ENCODE measurements around the gene MTMR12. TPM values are rescaled to one million over a fixed set of nuclear protein-coding genes. Genes with fewer than 3 reads are reported as not detected.

The MTMR12 gene
- total and polyA plus RNA-seq, 2 of the 8 experiments (the other 6 are each of a cell fraction or from before 2014, with no cell fraction given), result 19.1 to 59.3 TPM

DNA sequence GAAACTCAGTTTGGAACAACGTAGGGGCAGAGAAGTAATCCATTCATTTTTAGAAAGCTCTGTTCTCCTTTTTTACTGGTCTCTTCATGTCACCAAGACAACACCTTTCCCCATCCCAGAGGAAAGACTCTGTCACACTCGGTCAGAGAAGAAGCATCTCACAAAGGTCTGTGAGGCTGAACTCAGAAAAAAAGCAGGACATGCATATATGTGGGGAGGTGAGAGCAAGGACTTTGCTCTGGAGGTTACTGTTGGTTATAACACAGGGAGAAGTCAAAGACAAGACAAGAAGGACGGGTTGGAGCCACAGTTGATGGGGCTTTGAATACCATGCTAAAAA is 19.2 kb upstream of the MTMR12 start (continued):
- TF ChIP-seq CHD7 (IDR thresholded peaks at IDR 0.05; ENCODE audit: insufficient replicate concordance, low read length) (no peak), CBX5 (IDR thresholded peaks at IDR 0.05; ENCODE audit: low read depth, low read length) (no peak), CHD2 (IDR thresholded peaks at IDR 0.05; ENCODE audit: low read length) (no peak), SIN3A (conservative IDR thresholded peaks at IDR 0.05 in 1 of 2, IDR thresholded peaks at IDR 0.05 in 1 of 2; ENCODE audit: low read depth in 1 of 2, low read length in 2 of 2) (no peak), RAD21 (IDR thresholded peaks at IDR 0.05 in 1 of 2, conservative IDR thresholded peaks at IDR 0.05 in 1 of 2; ENCODE audit: low read depth in 2 of 2, low read length in 2 of 2) (no peak), MAX (IDR thresholded peaks at IDR 0.05) (no peak), SAP30 (IDR thresholded peaks at IDR 0.05; ENCODE audit: insufficient read depth, insufficient replicate concordance, low read length) (no peak), RBBP5 (IDR thresholded peaks at IDR 0.05; ENCODE audit: borderline replicate concordance, low read depth, low read length) (no peak), BACH1 (IDR thresholded peaks at IDR 0.05; ENCODE audit: low read length) (no peak), CHD1 (IDR thresholded peaks at IDR 0.05; ENCODE audit: low read depth, low read length) (no peak)

Data from H1 (cell line).